Measurements from ENCODE around the gene ARHGAP18.

ARHGAP18 gene

GRCh38 chr6:129565366-129565765 is 144.6 kb downstream of the ARHGAP18 start:
- H3K9me3 ChIP-seq (ENCODE audit: control insufficient read depth, insufficient read depth, low read length) = no peaks in the 10 kb centered on the region
- no peaks in the 10 kb centered on the region for H3K4me1 ChIP-seq (ENCODE audit: control insufficient read depth, insufficient read depth, low read length)
- H3K36me3 ChIP-seq (ENCODE audit: control insufficient read depth, insufficient read depth, low read length) = no peaks in the 10 kb centered on the region
- no peak for DNase-seq (ENCODE audit: low read depth, low spot score)
- H3K27ac ChIP-seq (ENCODE audit: low read length) = no peak overlapping the region
- H3K27me3 ChIP-seq (ENCODE audit: control insufficient read depth, insufficient read depth, low read length) = no peaks in the 10 kb centered on the region
- WGBS (ENCODE audit: insufficient coverage, insufficient read length) = no CpG with 5 or more reads among the region's 4 CpGs
- H3K4me3 ChIP-seq (ENCODE audit: low read length) = no peak overlapping the region

GRCh38 chr6:129558248-129558647 is 151.7 kb downstream of the ARHGAP18 start:
- no peaks in the 10 kb centered on the region for H3K36me3 ChIP-seq (ENCODE audit: control insufficient read depth, insufficient read depth, low read length)
- WGBS (ENCODE audit: insufficient coverage, insufficient read length) = no CpG with 5 or more reads among the region's 1 CpG
- DNase-seq (ENCODE audit: low read depth, low spot score) = no peak
- H3K27me3 ChIP-seq (ENCODE audit: control insufficient read depth, insufficient read depth, low read length) = no peaks in the 10 kb centered on the region
- no peak overlapping the region for H3K27ac ChIP-seq (ENCODE audit: low read length)
- H3K9me3 ChIP-seq (ENCODE audit: control insufficient read depth, insufficient read depth, low read length) = no peaks in the 10 kb centered on the region; the same call in 1 of the 2 replicates
- no peak overlapping the region for H3K4me3 ChIP-seq (ENCODE audit: low read length)
- no peaks in the 10 kb centered on the region for H3K4me1 ChIP-seq (ENCODE audit: control insufficient read depth, insufficient read depth, low read length)

GRCh38 chr6:129555206-129555832 is 154.7 kb downstream of the ARHGAP18 start:
- Histone ChIP-seq H3K27me3 (ENCODE audit: control insufficient read depth, insufficient read depth, low read length) (no peaks in the 10 kb centered on the region), H3K4me1 (ENCODE audit: control insufficient read depth, insufficient read depth, low read length) (no peaks in the 10 kb centered on the region), H3K27ac (ENCODE audit: low read length) (no peak overlapping the region), H3K4me3 (ENCODE audit: low read length) (no peak overlapping the region), H3K9me3 (ENCODE audit: control insufficient read depth, insufficient read depth, low read length) (no peaks in the 10 kb centered on the region; the same call in 1 of the 2 replicates), H3K36me3 (ENCODE audit: control insufficient read depth, insufficient read depth, low read length) (no peaks in the 10 kb centered on the region)
- no CpG with 5 or more reads among the region's 5 CpGs for WGBS (ENCODE audit: insufficient coverage, insufficient read length)
- DNase-seq (ENCODE audit: low read depth, low spot score) = no peak

- H3K27ac ChIP-seq (ENCODE audit: low read length) = no peak overlapping the region
- no peaks in the 10 kb centered on the region for H3K9me3 ChIP-seq (ENCODE audit: control insufficient read depth, insufficient read depth, low read length)
- WGBS (ENCODE audit: insufficient coverage, insufficient read length) = no CpG with 5 or more reads among the region's 2 CpGs
- no peaks in the 10 kb centered on the region for H3K36me3 ChIP-seq (ENCODE audit: control insufficient read depth, insufficient read depth, low read length)
- no peak overlapping the region for H3K4me3 ChIP-seq (ENCODE audit: low read length)
- H3K4me1 ChIP-seq (ENCODE audit: control insufficient read depth, insufficient read depth, low read length) = no peaks in the 10 kb centered on the region
- no peak for DNase-seq (ENCODE audit: low read depth, low spot score)
- no peaks in the 10 kb centered on the region for H3K27me3 ChIP-seq (ENCODE audit: control insufficient read depth, insufficient read depth, low read length)
Observed at GRCh38 chr6:129552413-129552812, 157.6 kb downstream of the ARHGAP18 start.

- H3K27ac ChIP-seq (ENCODE audit: low read length) = no peak overlapping the region
- no peaks in the 10 kb centered on the region for H3K4me1 ChIP-seq (ENCODE audit: control insufficient read depth, insufficient read depth, low read length)
- no peak for DNase-seq (ENCODE audit: low read depth, low spot score)
- H3K36me3 ChIP-seq (ENCODE audit: control insufficient read depth, insufficient read depth, low read length) = no peaks in the 10 kb centered on the region
- no CpG with 5 or more reads among the region's 1 CpG for WGBS (ENCODE audit: insufficient coverage, insufficient read length)
- H3K9me3 ChIP-seq (ENCODE audit: control insufficient read depth, insufficient read depth, low read length) = no peaks in the 10 kb centered on the region
- H3K4me3 ChIP-seq (ENCODE audit: low read length) = no peak overlapping the region
- no peaks in the 10 kb centered on the region for H3K27me3 ChIP-seq (ENCODE audit: control insufficient read depth, insufficient read depth, low read length)
Observed at GRCh38 chr6:129551486-129551885, 158.5 kb downstream of the ARHGAP18 start.

- no peak for DNase-seq (ENCODE audit: low read depth, low spot score)
- no peak overlapping the region for H3K27ac ChIP-seq (ENCODE audit: low read length)
- no peaks in the 10 kb centered on the region for H3K27me3 ChIP-seq (ENCODE audit: control insufficient read depth, insufficient read depth, low read length)
- no peaks in the 10 kb centered on the region for H3K4me1 ChIP-seq (ENCODE audit: control insufficient read depth, insufficient read depth, low read length)
- no CpG with 5 or more reads among the region's 4 CpGs for WGBS (ENCODE audit: insufficient coverage, insufficient read length)
- H3K9me3 ChIP-seq (ENCODE audit: control insufficient read depth, insufficient read depth, low read length) = no peaks in the 10 kb centered on the region
- no peaks in the 10 kb centered on the region for H3K36me3 ChIP-seq (ENCODE audit: control insufficient read depth, insufficient read depth, low read length)
- no peak overlapping the region for H3K4me3 ChIP-seq (ENCODE audit: low read length)
Observed at GRCh38 chr6:129546702-129547101, 163.3 kb downstream of the ARHGAP18 start.

GRCh38 chr6:129544892-129545612 is 164.9 kb downstream of the ARHGAP18 start:
- no peaks in the 10 kb centered on the region for H3K9me3 ChIP-seq (ENCODE audit: control insufficient read depth, insufficient read depth, low read length)
- no peaks in the 10 kb centered on the region for H3K27me3 ChIP-seq (ENCODE audit: control insufficient read depth, insufficient read depth, low read length)
- DNase-seq (ENCODE audit: low read depth, low spot score) = no peak
- H3K4me1 ChIP-seq (ENCODE audit: control insufficient read depth, insufficient read depth, low read length) = no peaks in the 10 kb centered on the region
- no peak overlapping the region for H3K4me3 ChIP-seq (ENCODE audit: low read length)
- H3K27ac ChIP-seq (ENCODE audit: low read length) = no peak overlapping the region
- no CpG with 5 or more reads among the region's 8 CpGs for WGBS (ENCODE audit: insufficient coverage, insufficient read length)
- no peaks in the 10 kb centered on the region for H3K36me3 ChIP-seq (ENCODE audit: control insufficient read depth, insufficient read depth, low read length)

GRCh38 chr6:129543981-129544380 is 166.0 kb downstream of the ARHGAP18 start:
- Histone ChIP-seq H3K4me3 (ENCODE audit: low read length) (no peak overlapping the region), H3K36me3 (ENCODE audit: control insufficient read depth, insufficient read depth, low read length) (no peaks in the 10 kb centered on the region), H3K9me3 (ENCODE audit: control insufficient read depth, insufficient read depth, low read length) (no peaks in the 10 kb centered on the region), H3K27ac (ENCODE audit: low read length) (no peak overlapping the region), H3K4me1 (ENCODE audit: control insufficient read depth, insufficient read depth, low read length) (no peaks in the 10 kb centered on the region), H3K27me3 (ENCODE audit: control insufficient read depth, insufficient read depth, low read length) (no peaks in the 10 kb centered on the region)
- no CpG with 5 or more reads among the region's 2 CpGs for WGBS (ENCODE audit: insufficient coverage, insufficient read length)
- no peak for DNase-seq (ENCODE audit: low read depth, low spot score)

- Histone ChIP-seq H3K27ac (ENCODE audit: low read length) (no peak overlapping the region), H3K9me3 (ENCODE audit: control insufficient read depth, insufficient read depth, low read length) (no peaks in the 10 kb centered on the region), H3K36me3 (ENCODE audit: control insufficient read depth, insufficient read depth, low read length) (no peaks in the 10 kb centered on the region), H3K4me3 (ENCODE audit: low read length) (no peak overlapping the region), H3K4me1 (ENCODE audit: control insufficient read depth, insufficient read depth, low read length) (no peaks in the 10 kb centered on the region), H3K27me3 (ENCODE audit: control insufficient read depth, insufficient read depth, low read length) (no peaks in the 10 kb centered on the region)
- no peak for DNase-seq (ENCODE audit: low read depth, low spot score)
- WGBS (ENCODE audit: insufficient coverage, insufficient read length) = 100% methylated on average over 1 of the region's 2 CpGs
Observed at GRCh38 chr6:129542705-129543104, 167.3 kb downstream of the ARHGAP18 start.

- Histone ChIP-seq H3K27ac (ENCODE audit: low read length) (no peak overlapping the region), H3K4me1 (ENCODE audit: control insufficient read depth, insufficient read depth, low read length) (no peaks in the 10 kb centered on the region), H3K36me3 (ENCODE audit: control insufficient read depth, insufficient read depth, low read length) (no peaks in the 10 kb centered on the region), H3K27me3 (ENCODE audit: control insufficient read depth, insufficient read depth, low read length) (no peaks in the 10 kb centered on the region), H3K4me3 (ENCODE audit: low read length) (no peak overlapping the region), H3K9me3 (ENCODE audit: control insufficient read depth, insufficient read depth, low read length) (no peaks in the 10 kb centered on the region)
- WGBS (ENCODE audit: insufficient coverage, insufficient read length) = no CpG with 5 or more reads among the region's 2 CpGs
- no peak for DNase-seq (ENCODE audit: low read depth, low spot score)
Observed at GRCh38 chr6:129539032-129539431, 170.9 kb downstream of the ARHGAP18 start.

- Histone ChIP-seq H3K4me3 (ENCODE audit: low read length) (no peak overlapping the region), H3K27me3 (ENCODE audit: control insufficient read depth, insufficient read depth, low read length) (no peaks in the 10 kb centered on the region), H3K9me3 (ENCODE audit: control insufficient read depth, insufficient read depth, low read length) (no peaks in the 10 kb centered on the region), H3K4me1 (ENCODE audit: control insufficient read depth, insufficient read depth, low read length) (no peaks in the 10 kb centered on the region), H3K36me3 (ENCODE audit: control insufficient read depth, insufficient read depth, low read length) (no peaks in the 10 kb centered on the region), H3K27ac (ENCODE audit: low read length) (no peak overlapping the region)
- DNase-seq (ENCODE audit: low read depth, low spot score) = no peak
Observed at GRCh38 chr6:129536271-129536670, 173.7 kb downstream of the ARHGAP18 start.
